ENCODE measurements around the gene TSPAN17. TPM values are rescaled to one million over a fixed set of nuclear protein-coding genes. Genes with fewer than 3 reads are reported as not detected.

The TSPAN17 gene
- total and polyA plus RNA-seq, 10 of the 15 experiments (the other 5 are each of a cell fraction or from before 2014, with no cell fraction given), result 0.24 to 17.1 (median 10.4) TPM

GRCh38 chr5:176660860-176661641 lies 13.8 kb downstream of the TSPAN17 start (continued):
- TF ChIP-seq IKZF1 (conservative IDR thresholded peaks at IDR 0.05) (no peak), CREM (IDR thresholded peaks at IDR 0.05; ENCODE audit: low read depth) (no peak), RAD21 (IDR thresholded peaks at IDR 0.05; ENCODE audit: insufficient read depth, low read depth, low read length) (peak; percentile 88), NKRF (conservative IDR thresholded peaks at IDR 0.05) (no peak), YBX1 (IDR thresholded peaks at IDR 0.05) (no peak), CHD2 (IDR thresholded peaks at IDR 0.05; ENCODE audit: borderline replicate concordance, low read depth, low read length) (no peak), HCFC1 (IDR thresholded peaks at IDR 0.05; ENCODE audit: low read length) (no peak), RAD51 (IDR thresholded peaks at IDR 0.05) (no peak), NR2F1 (conservative IDR thresholded peaks at IDR 0.05) (no peak), RUNX3 (IDR thresholded peaks at IDR 0.05; ENCODE audit: low read length) (peak; percentile 28; the same call in 1 of the 2 replicates)

- Histone ChIP-seq H3K27ac (ENCODE audit: control insufficient read depth, insufficient read depth) (no peak overlapping the region), H3K4me3 (no peak overlapping the region), H3K79me2 (ENCODE audit: control insufficient read depth, insufficient read depth, low read length) (no peaks in the 10 kb centered on the region), H2AFZ (ENCODE audit: control insufficient read depth, low read depth, low read length) (no peak overlapping the region), H3K9ac (ENCODE audit: control insufficient read depth, insufficient read depth, low read length) (no peak overlapping the region), H3K4me2 (ENCODE audit: control insufficient read depth, insufficient read depth) (no peak overlapping the region), H3K36me3 (ENCODE audit: control insufficient read depth in 2 of 2, insufficient read depth in 2 of 2, low read length in 1 of 2) (no peaks in the 10 kb centered on the region), H3K4me1 (ENCODE audit: control insufficient read depth, insufficient read depth, low read length) (peaks cover 16% of the 10 kb centered on the region), H3K27me3 (replicated peaks in 1 of 2; ENCODE audit: control insufficient read depth in 2 of 2, insufficient read depth in 2 of 2, low read length in 1 of 2) (no peaks in the 10 kb centered on the region), H3K9me3 (replicated peaks; ENCODE audit: control insufficient read depth, insufficient read depth, low read length) (no peaks in the 10 kb centered on the region), H4K20me1 (ENCODE audit: control insufficient read depth, insufficient read depth) (no peaks in the 10 kb centered on the region; the same call in 1 of the 2 replicates)
- FAIRE-seq, result no peak
- CTCF ChIA-PET, result interaction anchor here (0.5 to 6.3 kb wide), 21 partner anchors 10 to 451 kb away, joined by 3 to 102 read pairs (median 9); partner anchors contain the start of genes CLTB and HK3
- intact Hi-C loops (cut with micrococcal nuclease; ENCODE audit: unreplicated experiment), result loop anchor here (2.0 to 5.0 kb wide), 2 partner anchors 241 to 451 kb away; no protein-coding TSS in a partner anchor
- no peak for ATAC-seq
- WGBS (ENCODE audit: insufficient coverage, insufficient replicate concordance, low lambda C conversion rate, missing lambda C conversion rate), result 80% methylated on average over 10 of the region's 10 CpGs
- in situ Hi-C loops (cut with MboI), result no loop called here
- no peak for DNase-seq (ENCODE audit: low read depth, low spot score)
- SMC1A ChIA-PET (ENCODE audit: uncharacterized antibody, unreplicated experiment), result interaction anchor here (1.1 to 2.3 kb wide), 8 partner anchors 16 to 451 kb away, joined by 4 to 35 read pairs (median 7); no protein-coding TSS in a partner anchor
- POLR2A ChIA-PET, result no interaction called here
- RAD21 ChIA-PET (ENCODE audit: unreplicated experiment), result interaction anchor here (0.7 to 3.1 kb wide), 8 partner anchors 11 to 179 kb away, joined by 3 to 20 read pairs (median 5); partner anchors contain the start of gene TSPAN17
- BruUV-seq (replicated peaks), result no TSS peak
- TF ChIP-seq SP1 (IDR thresholded peaks at IDR 0.05; ENCODE audit: low read depth, low read length), result no peak
- TF ChIP-seq USF2 (IDR thresholded peaks at IDR 0.05; ENCODE audit: borderline replicate concordance, low read depth, low read length), result no peak
- no peak for TF ChIP-seq CBX5 (IDR thresholded peaks at IDR 0.05; ENCODE audit: low read depth)
- TF ChIP-seq YBX1 (IDR thresholded peaks at IDR 0.05), result no peak
- TF ChIP-seq CREM (IDR thresholded peaks at IDR 0.05; ENCODE audit: low read depth), result no peak
- TF ChIP-seq MXI1 (IDR thresholded peaks at IDR 0.05; ENCODE audit: low read depth, low read length), result no peak
- TF ChIP-seq IRF4 (IDR thresholded peaks at IDR 0.05; ENCODE audit: low read depth, low read length), result no peak
- no peak for TF ChIP-seq BHLHE40 (IDR thresholded peaks at IDR 0.05; ENCODE audit: borderline replicate concordance in 1 of 2, low read depth in 2 of 2, low read length in 1 of 2)
- TF ChIP-seq EED (IDR thresholded peaks at IDR 0.05; ENCODE audit: low read depth), result no peak
- TF ChIP-seq TCF3 (IDR thresholded peaks at IDR 0.05; ENCODE audit: borderline replicate concordance, insufficient read depth, low read depth, low read length), result no peak
- TF ChIP-seq RB1 (IDR thresholded peaks at IDR 0.05; ENCODE audit: borderline replicate concordance), result no peak
- no peak for TF ChIP-seq KLF5 (IDR thresholded peaks at IDR 0.05; ENCODE audit: partially characterized antibody)
Observed at GRCh38 chr5:176661676-176662075, 14.4 kb downstream of the TSPAN17 start.
